WTC11 (cell line): Measurements from ENCODE around the gene REEP1. TPM values are rescaled to one million over a fixed set of nuclear protein-coding genes. Genes with fewer than 3 reads are reported as not detected.
"Not testable (repeated sequence)": the region's sequence is repeated elsewhere in the genome, so short reads cannot be mapped to it uniquely, and the experiment has no call there.

Experiments
- ATAC-seq: fragments of 200-7000 bp; cut with Tn5 transposase; 2 replicates; pipeline ENCODE4 v1.10.0; 2021; ENCODE audit warnings: mild to moderate bottlenecking, moderate library complexity
- CTCF ChIA-PET: fragments of 300-600 bp; sonication (Branson Sonifier 250); formaldehyde crosslinking; loops from one replicate; lab custom pipeline; 2021; ENCODE audit warnings: antibody characterized with exemption; lab: Charles Lee
- POLR2A ChIA-PET: fragments of 350-600 bp; sonication (Branson Sonifier 250); formaldehyde crosslinking; loops from one replicate; lab custom pipeline; 2021; ENCODE audit warnings: antibody characterized with exemption; lab: Charles Lee
- DNase-seq: peaks from one replicate; pipeline ENCODE4 v3.0.0; 2021; ENCODE audit warnings: low spot score
- H3K27ac Mint-ChIP-seq: 2 replicates; pipeline ENCODE4 v1.8.0; 2021; ENCODE audit warnings: mixed read lengths
- H3K27me3 Mint-ChIP-seq: 2 replicates; pipeline ENCODE4 v1.8.0; 2021; ENCODE audit warnings: low read depth, mild to moderate bottlenecking, moderate library complexity, mixed read lengths
- H3K36me3 Mint-ChIP-seq: 2 replicates; pipeline ENCODE4 v1.8.0; 2021; ENCODE audit warnings: mixed read lengths
- H3K4me1 Mint-ChIP-seq: 2 replicates; pipeline ENCODE4 v1.8.0; 2022; ENCODE audit warnings: mixed read lengths
- H3K4me3 Mint-ChIP-seq: 2 replicates; pipeline ENCODE4 v1.8.0; 2021; ENCODE audit warnings: mild to moderate bottlenecking, moderate library complexity, mixed read lengths
- H3K9me3 Mint-ChIP-seq: 2 replicates; pipeline ENCODE4 v1.8.0; 2021; ENCODE audit warnings: mixed read lengths
- ATF3 ChIP-seq: sonication (generic); formaldehyde crosslinking; conservative IDR thresholded peaks from 2 replicates; pipeline ENCODE4 v1.8.1; 2022; ENCODE audit warnings: mild to moderate bottlenecking, missing genetic modification reagents
- CREB1 ChIP-seq: sonication (generic); formaldehyde crosslinking; IDR thresholded peaks from 2 replicates; pipeline ENCODE4 v1.8.0; 2023; ENCODE audit warnings: mild to moderate bottlenecking, missing genetic modification reagents
- E2F4 ChIP-seq: sonication (generic); formaldehyde crosslinking; IDR thresholded peaks from 2 replicates; pipeline ENCODE4 v1.8.1; 2022; ENCODE audit warnings: low read depth, mild to moderate bottlenecking, moderate library complexity, missing genetic modification reagents, borderline replicate concordance
- FOXP1 ChIP-seq: sonication (generic); formaldehyde crosslinking; IDR thresholded peaks from 2 replicates; pipeline ENCODE4 v1.8.0; 2022; ENCODE audit warnings: missing genetic modification reagents, mild to moderate bottlenecking, moderate library complexity, borderline replicate concordance
- GRHL2 ChIP-seq: fragments of 250-450 bp; sonication (Bioruptor Pico); IDR thresholded peaks from 2 replicates; pipeline ENCODE4 v1.8.0; 2022; ENCODE audit warnings: mild to moderate bottlenecking, moderate library complexity; ENCODE audit not compliant: insufficient replicate concordance, severe bottlenecking
- HMGA2 ChIP-seq: fragments of 250-450 bp; sonication (Bioruptor Pico); IDR thresholded peaks from 2 replicates; pipeline ENCODE4 v1.4.0; 2021; ENCODE audit warnings: mild to moderate bottlenecking, moderate library complexity
- JAZF1 ChIP-seq: fragments of 250-450 bp; sonication (Bioruptor Pico); IDR thresholded peaks from 2 replicates; pipeline ENCODE4 v1.9.0; 2021; ENCODE audit warnings: moderate library complexity, mild to moderate bottlenecking, inconsistent platforms
- NR1H2 ChIP-seq: sonication (generic); formaldehyde crosslinking; IDR thresholded peaks from 2 replicates; pipeline ENCODE4 v1.9.0; 2021; ENCODE audit warnings: mild to moderate bottlenecking, moderate library complexity, missing genetic modification reagents
- RELA ChIP-seq: sonication (generic); formaldehyde crosslinking; IDR thresholded peaks from 2 replicates; pipeline ENCODE4 v1.8.1; 2022; ENCODE audit warnings: missing genetic modification reagents, mild to moderate bottlenecking, borderline replicate concordance
- SMAD4 ChIP-seq: sonication (generic); formaldehyde crosslinking; IDR thresholded peaks from 2 replicates; pipeline ENCODE4 v1.8.0; 2022; ENCODE audit warnings: mild to moderate bottlenecking, missing genetic modification reagents
- TEAD1 ChIP-seq: sonication (generic); formaldehyde crosslinking; IDR thresholded peaks from 2 replicates; pipeline ENCODE4 v1.8.0; 2022; ENCODE audit warnings: mild to moderate bottlenecking, missing genetic modification reagents
- ZBTB43 ChIP-seq: sonication (generic); formaldehyde crosslinking; IDR thresholded peaks from 2 replicates; pipeline ENCODE4 v1.8.1; 2023; ENCODE audit warnings: mild to moderate bottlenecking, missing genetic modification reagents
- ZNF232 ChIP-seq: sonication (generic); formaldehyde crosslinking; IDR thresholded peaks from 2 replicates; pipeline ENCODE4 v1.8.0; 2022; ENCODE audit warnings: mild to moderate bottlenecking, missing genetic modification reagents
- ZNF281 ChIP-seq: sonication (generic); formaldehyde crosslinking; IDR thresholded peaks from 2 replicates; pipeline ENCODE4 v1.8.0; 2023; ENCODE audit warnings: mild to moderate bottlenecking, missing genetic modification reagents
- ZNF317 ChIP-seq: sonication (generic); formaldehyde crosslinking; IDR thresholded peaks from 2 replicates; pipeline ENCODE4 v1.8.1; 2023; ENCODE audit warnings: low read depth, mild to moderate bottlenecking, moderate library complexity, missing genetic modification reagents, borderline replicate concordance
- ZNF416 ChIP-seq: fragments of 250-450 bp; sonication (Bioruptor Pico); IDR thresholded peaks from 2 replicates; pipeline ENCODE4 v1.9.0; 2021; ENCODE audit warnings: mild to moderate bottlenecking, inconsistent platforms
- ZNF423 ChIP-seq: fragments of 250-450 bp; sonication (Bioruptor Pico); IDR thresholded peaks from 2 replicates; pipeline ENCODE4 v2.1.2; 2022; ENCODE audit warnings: mild to moderate bottlenecking, moderate library complexity
- total RNA-seq: library from RNA; stranded (reverse); gene quantifications from 3 replicates; pipeline ENCODE4 v1.2.3, GENCODE V29; 2021
- TF ChIP-seq, protein P1 (sequence below): sonication (generic); formaldehyde crosslinking; IDR thresholded peaks from 2 replicates; pipeline ENCODE4 v1.8.0; 2022; ENCODE audit warnings: mild to moderate bottlenecking, missing genetic modification reagents
- TF ChIP-seq, protein P2 (sequence below): sonication (generic); formaldehyde crosslinking; IDR thresholded peaks from 2 replicates; pipeline ENCODE4 v1.8.0; 2023; ENCODE audit warnings: missing genetic modification reagents, mild to moderate bottlenecking, borderline replicate concordance

REEP1 gene
- total RNA-seq, 1 experiment from 2014 or later: 1.9 TPM

GRCh38 chr2:86202336-86202692 is 135.1 kb downstream of the REEP1 start (continued):
- TF ChIP-seq ZNF423 (CRISPR knock-in tag): no peak
- TF ChIP-seq, protein P1, sequence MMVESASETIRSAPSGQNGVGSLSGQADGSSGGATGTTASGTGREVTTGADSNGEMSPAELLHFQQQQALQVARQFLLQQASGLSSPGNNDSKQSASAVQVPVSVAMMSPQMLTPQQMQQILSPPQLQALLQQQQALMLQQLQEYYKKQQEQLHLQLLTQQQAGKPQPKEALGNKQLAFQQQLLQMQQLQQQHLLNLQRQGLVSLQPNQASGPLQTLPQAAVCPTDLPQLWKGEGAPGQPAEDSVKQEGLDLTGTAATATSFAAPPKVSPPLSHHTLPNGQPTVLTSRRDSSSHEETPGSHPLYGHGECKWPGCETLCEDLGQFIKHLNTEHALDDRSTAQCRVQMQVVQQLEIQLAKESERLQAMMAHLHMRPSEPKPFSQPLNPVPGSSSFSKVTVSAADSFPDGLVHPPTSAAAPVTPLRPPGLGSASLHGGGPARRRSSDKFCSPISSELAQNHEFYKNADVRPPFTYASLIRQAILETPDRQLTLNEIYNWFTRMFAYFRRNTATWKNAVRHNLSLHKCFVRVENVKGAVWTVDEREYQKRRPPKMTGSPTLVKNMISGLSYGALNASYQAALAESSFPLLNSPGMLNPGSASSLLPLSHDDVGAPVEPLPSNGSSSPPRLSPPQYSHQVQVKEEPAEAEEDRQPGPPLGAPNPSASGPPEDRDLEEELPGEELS: no peak
- TF ChIP-seq ATF3: no peak
- no peak for TF ChIP-seq CREB1 (CRISPR knock-in tag)
- TF ChIP-seq FOXP1: no peak
- TF ChIP-seq ZNF317 (CRISPR knock-in tag): no peak
- TF ChIP-seq ZNF281 (CRISPR knock-in tag): no peak
- TF ChIP-seq, protein P2, sequence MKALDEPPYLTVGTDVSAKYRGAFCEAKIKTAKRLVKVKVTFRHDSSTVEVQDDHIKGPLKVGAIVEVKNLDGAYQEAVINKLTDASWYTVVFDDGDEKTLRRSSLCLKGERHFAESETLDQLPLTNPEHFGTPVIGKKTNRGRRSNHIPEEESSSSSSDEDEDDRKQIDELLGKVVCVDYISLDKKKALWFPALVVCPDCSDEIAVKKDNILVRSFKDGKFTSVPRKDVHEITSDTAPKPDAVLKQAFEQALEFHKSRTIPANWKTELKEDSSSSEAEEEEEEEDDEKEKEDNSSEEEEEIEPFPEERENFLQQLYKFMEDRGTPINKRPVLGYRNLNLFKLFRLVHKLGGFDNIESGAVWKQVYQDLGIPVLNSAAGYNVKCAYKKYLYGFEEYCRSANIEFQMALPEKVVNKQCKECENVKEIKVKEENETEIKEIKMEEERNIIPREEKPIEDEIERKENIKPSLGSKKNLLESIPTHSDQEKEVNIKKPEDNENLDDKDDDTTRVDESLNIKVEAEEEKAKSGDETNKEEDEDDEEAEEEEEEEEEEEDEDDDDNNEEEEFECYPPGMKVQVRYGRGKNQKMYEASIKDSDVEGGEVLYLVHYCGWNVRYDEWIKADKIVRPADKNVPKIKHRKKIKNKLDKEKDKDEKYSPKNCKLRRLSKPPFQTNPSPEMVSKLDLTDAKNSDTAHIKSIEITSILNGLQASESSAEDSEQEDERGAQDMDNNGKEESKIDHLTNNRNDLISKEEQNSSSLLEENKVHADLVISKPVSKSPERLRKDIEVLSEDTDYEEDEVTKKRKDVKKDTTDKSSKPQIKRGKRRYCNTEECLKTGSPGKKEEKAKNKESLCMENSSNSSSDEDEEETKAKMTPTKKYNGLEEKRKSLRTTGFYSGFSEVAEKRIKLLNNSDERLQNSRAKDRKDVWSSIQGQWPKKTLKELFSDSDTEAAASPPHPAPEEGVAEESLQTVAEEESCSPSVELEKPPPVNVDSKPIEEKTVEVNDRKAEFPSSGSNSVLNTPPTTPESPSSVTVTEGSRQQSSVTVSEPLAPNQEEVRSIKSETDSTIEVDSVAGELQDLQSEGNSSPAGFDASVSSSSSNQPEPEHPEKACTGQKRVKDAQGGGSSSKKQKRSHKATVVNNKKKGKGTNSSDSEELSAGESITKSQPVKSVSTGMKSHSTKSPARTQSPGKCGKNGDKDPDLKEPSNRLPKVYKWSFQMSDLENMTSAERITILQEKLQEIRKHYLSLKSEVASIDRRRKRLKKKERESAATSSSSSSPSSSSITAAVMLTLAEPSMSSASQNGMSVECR (CRISPR knock-in tag): no peak
- TF ChIP-seq JAZF1 (CRISPR knock-in tag): no peak

DNA sequence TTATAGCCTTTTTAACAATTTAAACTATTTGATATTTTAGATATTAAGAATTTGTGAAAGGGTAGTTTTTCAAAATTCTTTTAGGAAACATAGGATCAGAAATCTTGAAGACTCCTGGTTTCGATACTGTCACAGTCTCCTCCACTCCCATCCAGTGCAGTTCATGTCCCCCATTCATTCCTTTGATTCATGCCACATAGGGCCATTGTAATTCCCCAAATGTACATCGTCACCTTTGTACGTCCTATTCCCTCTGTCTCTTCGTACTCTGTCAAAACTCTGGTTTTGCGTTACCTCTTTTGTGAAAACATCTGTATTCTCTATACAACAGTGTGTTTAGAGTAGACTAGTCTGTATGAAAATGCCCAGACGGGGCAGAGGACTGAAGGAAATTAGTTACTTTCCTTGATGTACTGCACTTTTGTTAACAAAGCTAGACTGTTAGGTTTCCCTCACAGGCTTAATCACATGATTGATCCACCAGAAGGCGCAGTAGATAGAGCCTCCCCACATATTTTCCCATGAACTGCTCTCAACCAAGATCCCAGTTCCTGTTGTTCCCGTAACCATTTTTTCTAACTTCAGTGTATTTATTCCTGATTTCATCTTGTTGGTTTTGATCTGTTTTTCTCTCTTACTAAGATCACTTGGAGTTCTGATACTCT is 135.6 kb downstream of the REEP1 start:
- peaks cover 9% of the 10 kb centered on the region for H3K36me3 Mint-ChIP-seq
- no peak for TF ChIP-seq ZNF416
- CTCF ChIA-PET: interaction anchor here (2.7 kb wide), 1 partner anchor 171 kb away, joined by 10 read pairs; no protein-coding TSS in a partner anchor
- DNase-seq (no peak), ATAC-seq (0 out of 2 replicates have a peak, but pooled peaks have one; percentile 29)
- H3K27ac Mint-ChIP-seq: peak overlapping the region; percentile 71
- peak overlapping the region; percentile 31 for H3K4me3 Mint-ChIP-seq
- peaks cover 32% of the 10 kb centered on the region for H3K4me1 Mint-ChIP-seq
- H3K9me3 Mint-ChIP-seq: no peaks in the 10 kb centered on the region
- POLR2A ChIA-PET: no interaction called here
- H3K27me3 Mint-ChIP-seq: no peaks in the 10 kb centered on the region

DNA sequence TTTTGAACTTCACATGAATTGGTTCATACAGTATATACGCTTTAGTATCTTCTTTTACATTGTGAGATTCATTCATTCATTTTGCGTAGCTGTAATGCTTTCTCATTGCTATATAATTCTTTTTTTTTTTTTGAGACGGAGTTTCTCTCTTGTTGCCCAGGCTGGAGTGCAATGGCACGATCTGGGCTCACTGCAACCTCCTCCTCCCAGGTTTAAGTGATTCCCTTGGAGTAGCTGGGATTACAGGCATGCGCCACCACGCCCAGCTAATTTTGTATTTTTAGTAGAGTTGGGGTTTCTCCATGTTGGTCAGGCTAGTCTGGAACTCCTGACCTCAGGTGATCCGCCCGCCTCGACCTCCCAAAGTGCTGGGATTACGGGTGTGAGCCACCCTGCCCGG is 136.9 kb downstream of the REEP1 start:
- not testable (repeated sequence) for H3K36me3 Mint-ChIP-seq, DNase-seq, H3K27me3 Mint-ChIP-seq, H3K27ac Mint-ChIP-seq, ATAC-seq, H3K9me3 Mint-ChIP-seq
- H3K4me1 Mint-ChIP-seq: peaks cover 38% of the 10 kb centered on the region
- CTCF ChIA-PET: interaction anchor here (2.7 kb wide), 1 partner anchor 172 kb away, joined by 10 read pairs; no protein-coding TSS in a partner anchor
- H3K4me3 Mint-ChIP-seq: peak overlapping the region; percentile 99
- POLR2A ChIA-PET: interaction anchor here (0.7 kb wide), 1 partner anchor 188 kb away, joined by 3 read pairs; no protein-coding TSS in a partner anchor

GRCh38 chr2:86199834-86200177 is 137.6 kb downstream of the REEP1 start:
- ATAC-seq (no peak), DNase-seq (no peak)
- Mint-ChIP-seq H3K36me3 (no peaks in the 10 kb centered on the region), H3K27ac (peak overlapping the region; percentile 98), H3K27me3 (no peaks in the 10 kb centered on the region), H3K4me1 (peaks cover 38% of the 10 kb centered on the region), H3K4me3 (peak overlapping the region; percentile 99), H3K9me3 (no peaks in the 10 kb centered on the region)
- ChIA-PET CTCF (no interaction called here), POLR2A (no interaction called here)
- TF ChIP-seq TEAD1 (CRISPR knock-in tag) (no peak), GRHL2 (no peak), NR1H2 (CRISPR knock-in tag) (no peak), SMAD4 (CRISPR knock-in tag) (no peak), ZNF232 (CRISPR knock-in tag) (no peak), E2F4 (CRISPR knock-in tag) (no peak), RELA (CRISPR knock-in tag) (no peak), HMGA2 (CRISPR knock-in tag) (no peak), ZBTB43 (CRISPR knock-in tag) (no peak)
